WTC11 (cell line): Measurements from ENCODE around the gene RASSF1. TPM values are rescaled to one million over a fixed set of nuclear protein-coding genes. Genes with fewer than 3 reads are reported as not detected.

Source experiments
- ATAC-seq: fragments of 200-7000 bp; cut with Tn5 transposase; 2 replicates; pipeline ENCODE4 v1.10.0; 2021; ENCODE audit warnings: mild to moderate bottlenecking, moderate library complexity
- CTCF ChIA-PET: fragments of 300-600 bp; sonication (Branson Sonifier 250); formaldehyde crosslinking; loops from one replicate; lab custom pipeline; 2021; ENCODE audit warnings: antibody characterized with exemption; lab: Charles Lee
- POLR2A ChIA-PET: fragments of 350-600 bp; sonication (Branson Sonifier 250); formaldehyde crosslinking; loops from one replicate; lab custom pipeline; 2021; ENCODE audit warnings: antibody characterized with exemption; lab: Charles Lee
- DNase-seq: peaks from one replicate; pipeline ENCODE4 v3.0.0; 2021; ENCODE audit warnings: low spot score
- H3K27ac Mint-ChIP-seq: 2 replicates; pipeline ENCODE4 v1.8.0; 2021; ENCODE audit warnings: mixed read lengths
- H3K27me3 Mint-ChIP-seq: 2 replicates; pipeline ENCODE4 v1.8.0; 2021; ENCODE audit warnings: low read depth, mild to moderate bottlenecking, moderate library complexity, mixed read lengths
- H3K36me3 Mint-ChIP-seq: 2 replicates; pipeline ENCODE4 v1.8.0; 2021; ENCODE audit warnings: mixed read lengths
- H3K4me1 Mint-ChIP-seq: 2 replicates; pipeline ENCODE4 v1.8.0; 2022; ENCODE audit warnings: mixed read lengths
- H3K4me3 Mint-ChIP-seq: 2 replicates; pipeline ENCODE4 v1.8.0; 2021; ENCODE audit warnings: mild to moderate bottlenecking, moderate library complexity, mixed read lengths
- H3K9me3 Mint-ChIP-seq: 2 replicates; pipeline ENCODE4 v1.8.0; 2021; ENCODE audit warnings: mixed read lengths
- CBFB ChIP-seq: sonication (generic); formaldehyde crosslinking; IDR thresholded peaks from 2 replicates; pipeline ENCODE4 v1.8.1; 2022; ENCODE audit warnings: mild to moderate bottlenecking, low read depth, missing genetic modification reagents
- NFATC4 ChIP-seq: fragments of 250-450 bp; sonication (Bioruptor Pico); IDR thresholded peaks from 2 replicates; pipeline ENCODE4 v1.9.0; 2021; ENCODE audit warnings: mild to moderate bottlenecking
- NR1H2 ChIP-seq: sonication (generic); formaldehyde crosslinking; IDR thresholded peaks from 2 replicates; pipeline ENCODE4 v1.9.0; 2021; ENCODE audit warnings: mild to moderate bottlenecking, moderate library complexity, missing genetic modification reagents
- PRRX2 ChIP-seq: fragments of 250-450 bp; sonication (Bioruptor Pico); IDR thresholded peaks from 2 replicates; pipeline ENCODE4 v1.8.0; 2021; ENCODE audit warnings: mild to moderate bottlenecking
- RELA ChIP-seq: sonication (generic); formaldehyde crosslinking; IDR thresholded peaks from 2 replicates; pipeline ENCODE4 v1.8.1; 2022; ENCODE audit warnings: missing genetic modification reagents, mild to moderate bottlenecking, borderline replicate concordance
- ZNF317 ChIP-seq: sonication (generic); formaldehyde crosslinking; IDR thresholded peaks from 2 replicates; pipeline ENCODE4 v1.8.1; 2023; ENCODE audit warnings: low read depth, mild to moderate bottlenecking, moderate library complexity, missing genetic modification reagents, borderline replicate concordance
- total RNA-seq: library from RNA; stranded (reverse); gene quantifications from 3 replicates; pipeline ENCODE4 v1.2.3, GENCODE V29; 2021
- TF ChIP-seq, protein P1 (sequence below): sonication (generic); formaldehyde crosslinking; conservative IDR thresholded peaks from 2 replicates; pipeline ENCODE4 v1.8.1; 2023; ENCODE audit warnings: mild to moderate bottlenecking, low read depth, missing genetic modification reagents, moderate library complexity
- TF ChIP-seq, protein P2 (sequence below): sonication (generic); formaldehyde crosslinking; IDR thresholded peaks from 2 replicates; pipeline ENCODE4 v1.8.0; 2022; ENCODE audit warnings: mild to moderate bottlenecking, missing genetic modification reagents
- TF ChIP-seq, protein P3 (sequence below): sonication (generic); formaldehyde crosslinking; IDR thresholded peaks from 2 replicates; pipeline ENCODE4 v1.8.1; 2022; ENCODE audit warnings: low read depth, mild to moderate bottlenecking, moderate library complexity, missing genetic modification reagents, borderline replicate concordance
- TF ChIP-seq, protein P4 (sequence below): fragments of 200-600 bp; IDR thresholded peaks from 2 replicates; pipeline ENCODE4 v1.8.0; 2022; ENCODE audit warnings: antibody characterized with exemption
- TF ChIP-seq, protein P5 (sequence below): sonication (generic); formaldehyde crosslinking; IDR thresholded peaks from 2 replicates; pipeline ENCODE4 v1.8.0; 2022; ENCODE audit warnings: mild to moderate bottlenecking, missing genetic modification reagents

The RASSF1 gene
- total RNA-seq, 1 experiment from 2014 or later: 14.5 TPM

DNA sequence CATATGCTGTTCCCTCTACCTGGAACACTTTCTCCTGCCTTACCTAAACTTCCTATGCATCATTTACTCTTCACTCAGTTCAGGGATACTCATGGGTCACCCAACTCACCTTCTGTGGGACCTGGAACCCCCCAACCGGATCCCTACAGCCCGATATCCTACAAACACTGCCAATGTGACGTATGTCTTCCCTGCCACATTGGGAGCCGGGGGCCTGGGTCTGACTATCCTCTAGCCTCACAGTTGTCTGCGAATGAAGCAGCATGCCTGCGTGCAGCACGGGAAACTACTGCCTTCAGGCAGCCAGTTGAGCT lies 9.5 kb upstream of the RASSF1 start:
- no peak for DNase-seq
- H3K4me1 Mint-ChIP-seq: peaks cover 18% of the 10 kb centered on the region
- CTCF ChIA-PET: interaction anchor here (0.7 to 4.2 kb wide), 14 partner anchors 9 to 261 kb away, joined by 3 to 18 read pairs (median 6); partner anchors contain the start of genes C3orf18, CACNA2D2, CISH and HYAL2
- peaks cover 16% of the 10 kb centered on the region for H3K27me3 Mint-ChIP-seq
- TF ChIP-seq NR1H2 (CRISPR knock-in tag) (no peak), ZNF317 (CRISPR knock-in tag) (no peak), RELA (CRISPR knock-in tag) (no peak), NFATC4 (CRISPR knock-in tag) (no peak), CBFB (no peak)
- TF ChIP-seq, protein P1, sequence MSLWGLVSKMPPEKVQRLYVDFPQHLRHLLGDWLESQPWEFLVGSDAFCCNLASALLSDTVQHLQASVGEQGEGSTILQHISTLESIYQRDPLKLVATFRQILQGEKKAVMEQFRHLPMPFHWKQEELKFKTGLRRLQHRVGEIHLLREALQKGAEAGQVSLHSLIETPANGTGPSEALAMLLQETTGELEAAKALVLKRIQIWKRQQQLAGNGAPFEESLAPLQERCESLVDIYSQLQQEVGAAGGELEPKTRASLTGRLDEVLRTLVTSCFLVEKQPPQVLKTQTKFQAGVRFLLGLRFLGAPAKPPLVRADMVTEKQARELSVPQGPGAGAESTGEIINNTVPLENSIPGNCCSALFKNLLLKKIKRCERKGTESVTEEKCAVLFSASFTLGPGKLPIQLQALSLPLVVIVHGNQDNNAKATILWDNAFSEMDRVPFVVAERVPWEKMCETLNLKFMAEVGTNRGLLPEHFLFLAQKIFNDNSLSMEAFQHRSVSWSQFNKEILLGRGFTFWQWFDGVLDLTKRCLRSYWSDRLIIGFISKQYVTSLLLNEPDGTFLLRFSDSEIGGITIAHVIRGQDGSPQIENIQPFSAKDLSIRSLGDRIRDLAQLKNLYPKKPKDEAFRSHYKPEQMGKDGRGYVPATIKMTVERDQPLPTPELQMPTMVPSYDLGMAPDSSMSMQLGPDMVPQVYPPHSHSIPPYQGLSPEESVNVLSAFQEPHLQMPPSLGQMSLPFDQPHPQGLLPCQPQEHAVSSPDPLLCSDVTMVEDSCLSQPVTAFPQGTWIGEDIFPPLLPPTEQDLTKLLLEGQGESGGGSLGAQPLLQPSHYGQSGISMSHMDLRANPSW (CRISPR knock-in tag): no peak
- TF ChIP-seq, protein P2, sequence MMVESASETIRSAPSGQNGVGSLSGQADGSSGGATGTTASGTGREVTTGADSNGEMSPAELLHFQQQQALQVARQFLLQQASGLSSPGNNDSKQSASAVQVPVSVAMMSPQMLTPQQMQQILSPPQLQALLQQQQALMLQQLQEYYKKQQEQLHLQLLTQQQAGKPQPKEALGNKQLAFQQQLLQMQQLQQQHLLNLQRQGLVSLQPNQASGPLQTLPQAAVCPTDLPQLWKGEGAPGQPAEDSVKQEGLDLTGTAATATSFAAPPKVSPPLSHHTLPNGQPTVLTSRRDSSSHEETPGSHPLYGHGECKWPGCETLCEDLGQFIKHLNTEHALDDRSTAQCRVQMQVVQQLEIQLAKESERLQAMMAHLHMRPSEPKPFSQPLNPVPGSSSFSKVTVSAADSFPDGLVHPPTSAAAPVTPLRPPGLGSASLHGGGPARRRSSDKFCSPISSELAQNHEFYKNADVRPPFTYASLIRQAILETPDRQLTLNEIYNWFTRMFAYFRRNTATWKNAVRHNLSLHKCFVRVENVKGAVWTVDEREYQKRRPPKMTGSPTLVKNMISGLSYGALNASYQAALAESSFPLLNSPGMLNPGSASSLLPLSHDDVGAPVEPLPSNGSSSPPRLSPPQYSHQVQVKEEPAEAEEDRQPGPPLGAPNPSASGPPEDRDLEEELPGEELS (CRISPR knock-in tag): no peak
- TF ChIP-seq, protein P3, sequence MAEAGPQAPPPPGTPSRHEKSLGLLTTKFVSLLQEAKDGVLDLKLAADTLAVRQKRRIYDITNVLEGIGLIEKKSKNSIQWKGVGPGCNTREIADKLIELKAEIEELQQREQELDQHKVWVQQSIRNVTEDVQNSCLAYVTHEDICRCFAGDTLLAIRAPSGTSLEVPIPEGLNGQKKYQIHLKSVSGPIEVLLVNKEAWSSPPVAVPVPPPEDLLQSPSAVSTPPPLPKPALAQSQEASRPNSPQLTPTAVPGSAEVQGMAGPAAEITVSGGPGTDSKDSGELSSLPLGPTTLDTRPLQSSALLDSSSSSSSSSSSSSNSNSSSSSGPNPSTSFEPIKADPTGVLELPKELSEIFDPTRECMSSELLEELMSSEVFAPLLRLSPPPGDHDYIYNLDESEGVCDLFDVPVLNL (CRISPR knock-in tag): no peak
- TF ChIP-seq, all 79 proteins: peak for 0
- no peaks in the 10 kb centered on the region for H3K9me3 Mint-ChIP-seq
- peak overlapping the region; percentile 95 for H3K4me3 Mint-ChIP-seq
- no peak for ATAC-seq
- POLR2A ChIA-PET: interaction anchor here (1.2 to 1.5 kb wide), 3 partner anchors 13 to 219 kb away, joined by 3 to 9 read pairs (median 3); partner anchors contain the start of genes HEMK1, HYAL3 and NAA80
- 0 out of 2 replicates have a peak overlapping the region, but pooled peaks have one; percentile 93 for H3K27ac Mint-ChIP-seq
- H3K36me3 Mint-ChIP-seq: peaks cover 14% of the 10 kb centered on the region; the same call in 1 of the 2 replicates

DNA sequence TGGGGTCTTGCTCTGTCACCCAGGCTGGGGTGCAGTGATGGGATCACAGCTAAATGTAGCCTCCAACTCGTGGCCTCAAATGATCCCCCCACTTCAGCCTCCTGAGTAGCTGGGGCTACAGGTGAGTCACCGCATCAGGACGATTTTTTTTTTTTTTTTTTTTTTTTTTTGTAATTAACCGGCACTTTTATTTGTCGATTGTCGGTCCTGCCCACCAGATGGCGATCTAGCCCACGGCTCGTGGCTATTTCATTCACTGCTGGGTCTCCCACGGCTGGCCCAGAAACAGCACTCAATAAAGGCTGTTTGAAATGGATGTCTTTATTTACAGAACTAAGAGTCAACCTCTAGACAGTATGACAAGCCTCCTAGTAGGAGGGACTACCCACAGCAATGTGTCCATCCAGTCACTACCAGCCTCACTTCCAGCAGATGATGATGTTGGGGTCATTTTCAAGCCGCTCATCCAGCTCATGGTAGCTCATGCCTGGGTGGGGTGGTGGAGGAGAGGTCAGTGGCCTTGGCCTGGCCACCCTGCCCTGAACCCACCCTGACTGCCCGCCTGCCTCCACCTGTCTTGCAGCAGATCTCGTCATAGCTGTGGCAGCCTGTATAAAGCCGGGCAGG lies 6.7 kb upstream of the RASSF1 start:
- Mint-ChIP-seq H3K4me3 (no peak overlapping the region), H3K36me3 (peaks cover 7% of the 10 kb centered on the region; the same call in 1 of the 2 replicates), H3K27ac (no peak overlapping the region; the same call in 1 of the 2 replicates), H3K9me3 (no peaks in the 10 kb centered on the region), H3K4me1 (peaks cover 18% of the 10 kb centered on the region), H3K27me3 (peaks cover 45% of the 10 kb centered on the region)
- ATAC-seq: no peak
- DNase-seq: peak; percentile 68
- ChIA-PET POLR2A (interaction anchor here (0.6 to 0.7 kb wide), 3 partner anchors 168 to 238 kb away, joined by 4 to 5 read pairs (median 4); no protein-coding TSS in a partner anchor), CTCF (interaction anchor here (0.6 to 4.2 kb wide), 36 partner anchors 8 to 1884 kb away, joined by 3 to 21 read pairs (median 4); partner anchors contain the start of genes C3orf18, HEMK1, HYAL3 and NAA80)
- TF ChIP-seq, protein P4, sequence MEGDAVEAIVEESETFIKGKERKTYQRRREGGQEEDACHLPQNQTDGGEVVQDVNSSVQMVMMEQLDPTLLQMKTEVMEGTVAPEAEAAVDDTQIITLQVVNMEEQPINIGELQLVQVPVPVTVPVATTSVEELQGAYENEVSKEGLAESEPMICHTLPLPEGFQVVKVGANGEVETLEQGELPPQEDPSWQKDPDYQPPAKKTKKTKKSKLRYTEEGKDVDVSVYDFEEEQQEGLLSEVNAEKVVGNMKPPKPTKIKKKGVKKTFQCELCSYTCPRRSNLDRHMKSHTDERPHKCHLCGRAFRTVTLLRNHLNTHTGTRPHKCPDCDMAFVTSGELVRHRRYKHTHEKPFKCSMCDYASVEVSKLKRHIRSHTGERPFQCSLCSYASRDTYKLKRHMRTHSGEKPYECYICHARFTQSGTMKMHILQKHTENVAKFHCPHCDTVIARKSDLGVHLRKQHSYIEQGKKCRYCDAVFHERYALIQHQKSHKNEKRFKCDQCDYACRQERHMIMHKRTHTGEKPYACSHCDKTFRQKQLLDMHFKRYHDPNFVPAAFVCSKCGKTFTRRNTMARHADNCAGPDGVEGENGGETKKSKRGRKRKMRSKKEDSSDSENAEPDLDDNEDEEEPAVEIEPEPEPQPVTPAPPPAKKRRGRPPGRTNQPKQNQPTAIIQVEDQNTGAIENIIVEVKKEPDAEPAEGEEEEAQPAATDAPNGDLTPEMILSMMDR: peak; percentile 57
- TF ChIP-seq, protein P5, sequence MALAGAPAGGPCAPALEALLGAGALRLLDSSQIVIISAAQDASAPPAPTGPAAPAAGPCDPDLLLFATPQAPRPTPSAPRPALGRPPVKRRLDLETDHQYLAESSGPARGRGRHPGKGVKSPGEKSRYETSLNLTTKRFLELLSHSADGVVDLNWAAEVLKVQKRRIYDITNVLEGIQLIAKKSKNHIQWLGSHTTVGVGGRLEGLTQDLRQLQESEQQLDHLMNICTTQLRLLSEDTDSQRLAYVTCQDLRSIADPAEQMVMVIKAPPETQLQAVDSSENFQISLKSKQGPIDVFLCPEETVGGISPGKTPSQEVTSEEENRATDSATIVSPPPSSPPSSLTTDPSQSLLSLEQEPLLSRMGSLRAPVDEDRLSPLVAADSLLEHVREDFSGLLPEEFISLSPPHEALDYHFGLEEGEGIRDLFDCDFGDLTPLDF (CRISPR knock-in tag): no peak
- TF ChIP-seq PRRX2 (CRISPR knock-in tag): no peak
